ENCODE results near the gene RAPSN. TPM values are rescaled to one million over a fixed set of nuclear protein-coding genes. Genes with fewer than 3 reads are reported as not detected.
A peak's percentile ranks its signal among the peaks of the same experiment; 100 is the strongest.

The RAPSN gene
- total RNA-seq, 1 donor from 2014 or later: 0.16 TPM

- Mint-ChIP-seq H3K27ac (ENCODE audit: unreplicated experiment) (peak overlapping the region; percentile 35), H3K9me3 (no peaks in the 10 kb centered on the region), H3K4me1 (no peaks in the 10 kb centered on the region), H3K36me3 (ENCODE audit: low read depth) (no peaks in the 10 kb centered on the region), H3K4me3 (no peak overlapping the region), H3K27me3 (ENCODE audit: low read depth) (no peaks in the 10 kb centered on the region)
- no peak for TF ChIP-seq CTCF (conservative IDR thresholded peaks at IDR 0.05)
- DNase-seq (ENCODE audit: low read depth, low spot score): no peak
These were observed 13.2 kb downstream of the RAPSN start for GRCh38 chr11:47435687-47436086.

GRCh38 chr11:47434011-47434786, 14.7 kb downstream of the RAPSN start:
- no peaks in the 10 kb centered on the region for H3K4me1 Mint-ChIP-seq
- no peaks in the 10 kb centered on the region for H3K9me3 Mint-ChIP-seq
- no peak overlapping the region for H3K27ac Mint-ChIP-seq (ENCODE audit: unreplicated experiment)
- H3K4me3 Mint-ChIP-seq: no peak overlapping the region
- no peak for DNase-seq (ENCODE audit: low read depth, low spot score)
- no peaks in the 10 kb centered on the region for H3K27me3 Mint-ChIP-seq (ENCODE audit: low read depth)
- H3K36me3 Mint-ChIP-seq (ENCODE audit: low read depth): no peaks in the 10 kb centered on the region
- TF ChIP-seq CTCF (conservative IDR thresholded peaks at IDR 0.05): no peak

DNA sequence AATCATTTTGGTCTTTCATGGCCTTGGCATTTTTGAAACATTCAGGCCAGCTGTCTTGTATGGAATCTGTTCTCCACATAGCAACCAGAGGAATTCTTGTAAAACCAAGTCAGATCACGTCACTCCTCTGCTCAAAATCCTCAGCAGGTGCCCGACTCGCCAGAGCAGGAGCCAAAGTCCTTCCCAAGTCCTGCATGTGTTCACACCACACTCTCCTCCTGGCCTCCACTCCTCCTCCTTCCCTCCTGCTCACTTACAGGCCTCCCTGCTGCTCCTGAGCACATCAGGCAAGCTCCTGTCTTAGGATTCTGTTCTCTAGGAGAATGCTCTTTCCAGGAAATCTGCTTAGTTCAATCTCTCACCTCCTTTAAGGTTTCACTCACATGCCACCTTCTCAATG, 15.8 kb downstream of the RAPSN start:
- Mint-ChIP-seq H3K27ac (ENCODE audit: unreplicated experiment) (no peak overlapping the region), H3K27me3 (ENCODE audit: low read depth) (no peaks in the 10 kb centered on the region), H3K9me3 (no peaks in the 10 kb centered on the region), H3K36me3 (ENCODE audit: low read depth) (no peaks in the 10 kb centered on the region), H3K4me3 (no peak overlapping the region), H3K4me1 (no peaks in the 10 kb centered on the region)
- no peak for TF ChIP-seq CTCF (conservative IDR thresholded peaks at IDR 0.05)
- no peak for DNase-seq (ENCODE audit: low read depth, low spot score)

GRCh38 chr11:47431356-47432083, 17.4 kb downstream of the RAPSN start:
- no peaks in the 10 kb centered on the region for H3K36me3 Mint-ChIP-seq (ENCODE audit: low read depth)
- H3K4me1 Mint-ChIP-seq: peaks cover 3% of the 10 kb centered on the region
- TF ChIP-seq CTCF (conservative IDR thresholded peaks at IDR 0.05): no peak
- H3K27me3 Mint-ChIP-seq (ENCODE audit: low read depth): no peaks in the 10 kb centered on the region
- peak overlapping the region; percentile 50 for H3K27ac Mint-ChIP-seq (ENCODE audit: unreplicated experiment)
- DNase-seq (ENCODE audit: low read depth, low spot score): no peak
- H3K4me3 Mint-ChIP-seq: no peak overlapping the region
- H3K9me3 Mint-ChIP-seq: no peaks in the 10 kb centered on the region

DNA sequence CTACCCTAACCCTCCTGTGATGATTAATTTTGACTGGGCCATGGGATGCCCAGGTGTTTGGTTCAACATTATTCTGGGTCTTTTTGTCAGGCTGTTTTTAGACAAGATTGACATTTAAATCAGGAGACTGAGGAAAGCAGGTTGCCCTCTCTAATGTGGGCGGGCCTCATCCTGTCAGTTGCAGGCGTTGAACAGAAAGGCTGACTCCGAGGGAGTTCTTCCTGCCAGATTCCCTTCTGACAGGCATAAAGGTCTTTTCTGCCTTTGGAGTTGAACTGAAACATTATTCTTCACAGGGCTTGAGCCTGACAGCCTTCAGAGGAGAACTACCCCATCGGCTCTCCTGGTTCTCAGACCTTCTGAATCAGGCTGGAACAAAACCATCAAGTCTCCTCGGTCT, 18.4 kb downstream of the RAPSN start:
- H3K9me3 Mint-ChIP-seq: no peaks in the 10 kb centered on the region
- no peak for TF ChIP-seq CTCF (conservative IDR thresholded peaks at IDR 0.05)
- peaks cover 13% of the 10 kb centered on the region for H3K4me1 Mint-ChIP-seq
- no peaks in the 10 kb centered on the region for H3K36me3 Mint-ChIP-seq (ENCODE audit: low read depth)
- H3K4me3 Mint-ChIP-seq: no peak overlapping the region
- DNase-seq (ENCODE audit: low read depth, low spot score): no peak
- H3K27ac Mint-ChIP-seq (ENCODE audit: unreplicated experiment): no peak overlapping the region
- no peaks in the 10 kb centered on the region for H3K27me3 Mint-ChIP-seq (ENCODE audit: low read depth)
